SH-SY5Y (cell line): ENCODE measurements around the gene ZC3H14.

Source experiments
- GATA2 ChIP-seq: IDR thresholded peaks from 2 replicates; pipeline ENCODE4 v1.6.1; 2011; ENCODE audit warnings: mild to moderate bottlenecking, low read depth, low read length
- GATA3 ChIP-seq: IDR thresholded peaks from 2 replicates; pipeline ENCODE4 v1.6.1; 2011; ENCODE audit warnings: low read depth, mild to moderate bottlenecking, low read length, moderate library complexity

Gene ZC3H14, protein sequence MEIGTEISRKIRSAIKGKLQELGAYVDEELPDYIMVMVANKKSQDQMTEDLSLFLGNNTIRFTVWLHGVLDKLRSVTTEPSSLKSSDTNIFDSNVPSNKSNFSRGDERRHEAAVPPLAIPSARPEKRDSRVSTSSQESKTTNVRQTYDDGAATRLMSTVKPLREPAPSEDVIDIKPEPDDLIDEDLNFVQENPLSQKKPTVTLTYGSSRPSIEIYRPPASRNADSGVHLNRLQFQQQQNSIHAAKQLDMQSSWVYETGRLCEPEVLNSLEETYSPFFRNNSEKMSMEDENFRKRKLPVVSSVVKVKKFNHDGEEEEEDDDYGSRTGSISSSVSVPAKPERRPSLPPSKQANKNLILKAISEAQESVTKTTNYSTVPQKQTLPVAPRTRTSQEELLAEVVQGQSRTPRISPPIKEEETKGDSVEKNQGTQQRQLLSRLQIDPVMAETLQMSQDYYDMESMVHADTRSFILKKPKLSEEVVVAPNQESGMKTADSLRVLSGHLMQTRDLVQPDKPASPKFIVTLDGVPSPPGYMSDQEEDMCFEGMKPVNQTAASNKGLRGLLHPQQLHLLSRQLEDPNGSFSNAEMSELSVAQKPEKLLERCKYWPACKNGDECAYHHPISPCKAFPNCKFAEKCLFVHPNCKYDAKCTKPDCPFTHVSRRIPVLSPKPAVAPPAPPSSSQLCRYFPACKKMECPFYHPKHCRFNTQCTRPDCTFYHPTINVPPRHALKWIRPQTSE

DNA sequence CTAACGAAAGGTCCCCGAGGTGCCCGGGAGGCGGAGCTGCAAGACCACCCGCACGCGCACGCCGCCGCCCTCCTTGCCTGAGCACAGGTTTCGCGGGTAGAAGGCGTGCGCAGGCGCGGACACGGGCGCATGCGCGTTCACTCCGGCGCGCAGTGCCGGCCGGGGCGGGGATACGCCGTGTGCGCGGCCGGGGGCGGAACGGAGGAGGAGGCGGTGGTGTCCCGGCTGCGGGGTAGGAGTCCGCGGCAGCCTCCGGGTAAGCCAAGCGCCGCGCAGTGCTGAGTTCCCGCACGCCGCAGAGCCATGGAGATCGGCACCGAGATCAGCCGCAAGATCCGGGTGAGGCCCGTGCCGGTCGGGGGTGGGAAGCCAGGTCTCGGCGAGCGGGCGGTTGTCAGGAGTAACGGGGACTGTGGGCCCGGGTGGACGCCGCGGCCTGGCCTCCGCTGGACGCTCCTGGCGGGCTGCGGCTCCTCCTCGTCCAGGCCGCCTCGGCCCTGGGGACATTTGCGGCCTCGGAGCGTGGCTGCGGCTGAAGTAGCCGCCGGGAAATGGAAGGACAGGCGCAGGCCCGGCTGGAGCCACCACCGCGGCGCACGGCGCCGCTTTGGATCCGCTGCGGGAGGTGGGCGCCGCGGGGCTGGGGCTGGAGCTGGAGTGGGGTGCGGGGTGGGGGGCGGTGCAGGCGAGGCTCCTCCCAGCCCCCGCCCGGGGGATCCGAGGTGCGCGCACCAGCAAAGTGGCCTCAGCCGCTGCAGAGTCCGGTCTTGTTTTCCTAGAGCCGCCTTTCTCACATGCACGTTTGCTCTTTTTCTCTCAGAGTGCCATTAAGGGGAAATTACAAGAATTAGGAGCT lies at the start of gene ZC3H14:
Gene ZC3H14, plus strand, starts transcription at position 207 of the 856 bp plus-strand sequence. Its CDS starts 97 bp downstream, at position 304.
- TF ChIP-seq GATA2 (no peak; the same call in none of the 2 replicates), GATA3 (no peak)

DNA sequence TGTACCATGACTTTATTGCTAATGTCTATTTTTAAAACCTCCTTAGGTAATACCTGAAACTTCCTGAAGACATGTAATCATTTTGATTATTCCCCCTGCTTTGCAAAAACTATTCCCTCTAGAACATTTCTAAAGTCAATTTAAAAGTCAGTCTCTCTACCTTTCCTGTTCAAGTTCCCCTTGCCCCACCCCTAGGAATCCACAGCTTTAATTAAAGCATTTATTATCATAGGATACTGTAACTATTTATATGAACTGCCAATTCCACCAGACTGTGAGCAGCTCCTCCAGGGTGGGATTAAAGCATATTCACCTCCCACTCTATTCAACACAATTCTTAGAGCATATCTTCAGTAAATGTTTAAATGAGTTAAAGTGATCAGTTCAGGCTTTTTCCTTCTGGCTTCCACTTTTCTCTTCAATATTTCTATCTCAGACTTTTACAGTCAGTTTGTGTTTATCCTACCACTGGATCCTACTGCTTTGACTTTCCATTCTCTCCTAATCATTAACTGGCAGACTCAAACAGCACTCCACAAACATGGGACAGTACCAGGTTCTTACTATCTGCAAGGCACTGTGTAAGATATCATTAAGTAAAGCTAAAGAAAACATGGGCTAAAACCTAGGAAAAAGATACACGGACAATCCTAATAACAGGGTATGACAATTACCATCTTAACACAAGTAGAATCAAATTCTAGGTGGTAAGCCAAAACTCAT lies 47.2 kb upstream of the ZC3H14 start:
- no peak for TF ChIP-seq GATA3
- no peak for TF ChIP-seq GATA2

DNA sequence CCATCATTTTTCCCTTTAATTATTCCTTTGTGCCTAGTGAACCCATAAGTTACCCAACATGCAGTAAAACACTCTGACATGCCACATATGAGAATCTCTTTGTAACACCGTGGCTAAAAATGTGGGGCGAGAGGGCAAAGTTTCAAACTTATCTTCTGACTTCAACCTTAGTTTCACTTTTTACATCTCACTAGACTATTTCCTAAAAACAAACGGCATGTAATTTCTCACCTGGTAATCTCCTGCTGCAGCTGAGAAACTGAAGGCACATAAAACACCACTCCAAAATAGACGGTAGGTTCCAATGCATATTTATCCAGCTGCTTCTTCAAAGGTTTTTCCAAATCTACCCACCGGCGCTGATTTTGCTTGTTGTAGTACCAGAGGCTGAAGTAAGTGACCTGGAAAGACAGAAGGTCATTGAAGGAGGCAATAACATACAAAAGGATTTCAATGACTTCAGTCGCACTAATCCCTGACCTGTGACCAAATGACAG lies 45.9 kb upstream of the ZC3H14 start:
- TF ChIP-seq GATA3 (no peak), GATA2 (no peak)

DNA sequence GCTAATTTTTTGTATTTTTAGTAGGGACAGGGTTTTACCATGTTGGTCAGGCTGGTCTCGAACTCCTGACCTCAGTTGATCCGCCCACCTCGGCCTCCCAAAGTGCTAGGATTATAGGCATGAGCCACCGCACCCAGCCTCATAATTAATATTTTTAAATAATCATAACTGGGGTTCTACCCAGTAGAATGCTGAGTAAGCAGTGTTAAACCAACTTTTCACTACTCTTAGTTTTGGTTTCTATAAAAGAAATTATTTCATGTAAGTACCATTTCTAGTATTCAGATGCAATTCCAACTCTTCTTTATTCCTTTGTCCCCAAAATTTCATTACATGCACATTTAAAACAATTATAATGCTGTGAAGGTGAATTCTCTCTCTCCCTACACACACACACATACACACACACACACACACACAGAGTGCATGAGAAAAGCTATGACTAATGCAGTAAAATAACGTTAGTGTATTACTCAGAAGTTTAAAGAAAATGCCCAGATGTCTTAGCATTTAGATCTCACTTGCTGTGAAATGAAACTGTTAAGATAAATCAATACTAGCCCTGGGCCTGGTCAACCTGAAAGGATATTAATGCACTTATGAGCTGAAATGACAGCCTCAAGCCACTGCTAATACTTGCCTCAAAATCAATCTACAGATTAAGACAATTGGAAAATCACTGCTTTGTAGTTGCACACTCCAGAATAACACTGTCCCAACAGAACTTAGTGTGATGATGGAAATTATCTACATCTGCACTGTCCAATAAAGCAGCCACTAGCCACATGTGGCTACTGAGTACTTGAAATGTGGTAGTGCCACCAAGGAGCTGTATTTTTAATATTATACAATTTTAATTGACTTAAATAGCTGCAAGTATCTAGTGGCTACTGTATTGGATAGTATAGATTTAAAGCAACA lies 44.0 kb upstream of the ZC3H14 start:
- TF ChIP-seq GATA2 (no peak), GATA3 (no peak)

DNA sequence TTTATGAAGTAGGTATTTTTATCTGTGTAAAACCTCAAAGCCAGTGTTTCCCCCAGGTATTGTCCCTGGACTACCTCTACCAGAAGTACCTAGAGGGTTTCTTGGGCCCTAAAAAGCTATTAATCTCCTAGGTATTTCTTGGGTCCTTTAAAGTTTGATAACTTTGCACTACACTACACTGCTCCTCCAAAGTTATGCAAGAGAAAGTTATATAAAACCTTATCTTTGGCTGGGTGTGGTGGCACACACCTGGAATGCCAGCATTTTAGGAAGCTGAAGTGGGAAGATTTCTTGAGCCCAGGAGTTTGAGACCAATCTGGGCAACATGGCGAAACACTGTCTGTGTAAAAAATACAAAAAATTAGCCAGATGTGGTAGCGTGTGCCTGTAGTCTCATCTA lies 42.9 kb upstream of the ZC3H14 start:
- no peak for TF ChIP-seq GATA2
- no peak for TF ChIP-seq GATA3

DNA sequence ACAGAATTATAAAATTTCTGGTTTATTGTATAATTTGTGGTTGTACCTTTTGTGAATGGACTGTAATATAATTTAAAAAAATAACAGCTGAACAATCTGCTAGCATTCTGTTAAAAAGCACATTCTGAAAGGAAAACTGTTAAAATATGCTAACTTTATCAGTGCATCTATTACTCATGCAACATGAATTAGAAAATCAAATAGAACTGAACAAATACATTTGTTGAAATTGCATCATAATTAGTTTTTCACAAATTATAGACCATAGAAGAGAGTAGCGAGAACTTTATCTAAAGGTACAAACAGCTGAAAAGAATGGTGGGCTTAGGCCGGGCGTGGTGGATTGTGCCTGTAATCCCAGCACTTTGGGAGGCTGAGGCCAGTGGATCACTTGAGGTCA lies 41.0 kb upstream of the ZC3H14 start:
- TF ChIP-seq GATA2 (no peak), GATA3 (no peak)

DNA sequence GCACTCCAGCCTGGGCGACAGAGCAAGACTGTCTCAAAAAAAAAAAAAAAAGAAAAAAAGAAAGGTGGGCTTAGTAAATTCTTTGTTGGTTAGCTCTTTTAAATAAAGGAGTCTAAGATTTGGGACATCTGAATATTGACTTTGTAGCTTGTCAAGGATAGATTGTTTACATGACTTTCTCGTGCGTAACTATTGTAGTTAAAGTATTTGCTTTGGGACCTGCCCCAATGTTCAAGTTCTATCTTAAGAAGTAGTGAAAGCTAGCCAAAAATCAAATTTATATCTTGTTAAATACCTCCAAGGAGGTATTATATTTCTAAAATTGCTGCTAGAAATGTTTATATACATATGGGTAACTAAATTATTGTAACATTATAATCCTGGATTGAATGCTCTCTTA lies 40.4 kb upstream of the ZC3H14 start:
- no peak for TF ChIP-seq GATA3
- no peak for TF ChIP-seq GATA2

DNA sequence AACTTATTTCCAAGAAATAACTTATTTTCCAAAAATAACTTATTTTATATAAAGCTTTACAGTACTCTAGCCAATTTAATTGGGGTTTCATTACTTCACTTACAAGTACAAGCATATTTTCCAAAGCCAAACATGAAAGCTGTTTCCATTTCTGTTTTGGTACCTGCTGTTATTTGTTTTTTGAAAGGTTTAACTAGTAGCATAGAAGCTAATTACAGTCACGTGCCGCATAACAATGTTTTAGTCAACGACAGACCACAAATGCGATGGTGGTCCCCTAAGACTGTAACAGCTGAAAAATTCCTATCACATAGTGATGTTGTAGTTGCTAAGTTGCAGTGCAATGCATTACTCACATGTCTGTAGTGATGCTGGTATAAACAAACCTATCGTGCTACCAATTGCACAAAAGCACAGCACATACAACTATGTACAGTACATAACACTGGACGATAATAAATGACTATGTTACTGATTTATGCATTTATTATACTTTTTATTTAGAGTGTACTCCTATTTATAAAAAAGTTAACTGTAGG lies 29.7 kb upstream of the ZC3H14 start:
- TF ChIP-seq GATA2: no peak
- TF ChIP-seq GATA3: no peak

DNA sequence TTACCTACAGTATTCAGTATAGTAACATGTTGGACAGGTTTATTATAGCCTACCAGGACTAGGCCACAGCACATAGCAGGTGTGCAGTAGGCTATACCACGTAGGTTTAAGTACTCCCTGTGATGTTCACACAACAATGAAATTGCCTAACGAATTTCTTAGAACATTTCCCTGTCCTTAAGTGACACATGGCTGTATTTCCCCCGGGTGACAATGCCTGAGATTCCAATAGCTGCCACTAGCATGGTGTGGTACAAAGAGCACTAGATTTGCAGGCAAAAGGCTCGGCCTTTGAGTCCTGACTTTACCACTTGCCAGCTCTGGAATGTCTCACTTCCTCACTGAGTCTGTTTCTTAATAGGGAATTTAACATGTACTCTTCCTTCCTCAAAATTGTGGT lies 27.7 kb upstream of the ZC3H14 start:
- TF ChIP-seq GATA3: no peak
- TF ChIP-seq GATA2: no peak

DNA sequence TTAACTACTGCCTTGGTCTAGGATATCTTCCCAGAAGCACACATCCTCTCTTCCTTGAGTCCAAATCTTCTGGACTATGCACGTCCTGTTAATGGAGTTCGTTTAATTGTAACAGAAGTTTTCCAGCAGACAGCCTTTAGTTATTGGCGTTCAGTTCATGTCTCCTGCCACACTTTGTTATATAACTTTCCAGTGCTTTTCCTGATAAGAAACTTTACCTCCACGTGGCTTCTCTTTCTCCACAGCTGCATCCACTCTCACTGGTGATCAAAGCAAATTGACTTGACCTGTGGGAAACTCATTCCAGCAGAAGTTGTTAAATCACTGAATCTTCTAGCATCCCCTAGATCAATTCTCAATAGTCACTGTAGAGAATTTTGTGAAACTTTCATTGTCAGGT lies 27.0 kb upstream of the ZC3H14 start:
- TF ChIP-seq GATA2: no peak
- TF ChIP-seq GATA3: no peak

DNA sequence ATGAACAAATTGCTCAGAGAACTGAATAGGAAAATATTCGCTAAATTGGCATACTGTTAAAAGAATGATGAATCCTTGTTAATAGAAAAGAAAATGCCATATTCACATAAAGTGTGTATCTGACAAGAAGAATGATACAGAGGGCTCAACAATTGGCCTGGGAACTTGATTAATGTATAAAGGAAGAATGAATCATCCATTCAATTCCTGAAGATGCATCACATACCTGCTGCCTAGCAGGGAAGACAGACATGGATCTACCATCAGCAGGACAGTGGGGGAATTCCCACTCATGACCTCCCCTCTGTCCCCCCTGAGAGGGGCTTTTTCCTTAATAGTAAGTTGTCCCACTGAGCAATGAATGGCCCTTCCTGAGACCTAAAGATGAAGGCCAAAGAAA lies 21.5 kb upstream of the ZC3H14 start:
- TF ChIP-seq GATA2: no peak
- TF ChIP-seq GATA3: no peak

DNA sequence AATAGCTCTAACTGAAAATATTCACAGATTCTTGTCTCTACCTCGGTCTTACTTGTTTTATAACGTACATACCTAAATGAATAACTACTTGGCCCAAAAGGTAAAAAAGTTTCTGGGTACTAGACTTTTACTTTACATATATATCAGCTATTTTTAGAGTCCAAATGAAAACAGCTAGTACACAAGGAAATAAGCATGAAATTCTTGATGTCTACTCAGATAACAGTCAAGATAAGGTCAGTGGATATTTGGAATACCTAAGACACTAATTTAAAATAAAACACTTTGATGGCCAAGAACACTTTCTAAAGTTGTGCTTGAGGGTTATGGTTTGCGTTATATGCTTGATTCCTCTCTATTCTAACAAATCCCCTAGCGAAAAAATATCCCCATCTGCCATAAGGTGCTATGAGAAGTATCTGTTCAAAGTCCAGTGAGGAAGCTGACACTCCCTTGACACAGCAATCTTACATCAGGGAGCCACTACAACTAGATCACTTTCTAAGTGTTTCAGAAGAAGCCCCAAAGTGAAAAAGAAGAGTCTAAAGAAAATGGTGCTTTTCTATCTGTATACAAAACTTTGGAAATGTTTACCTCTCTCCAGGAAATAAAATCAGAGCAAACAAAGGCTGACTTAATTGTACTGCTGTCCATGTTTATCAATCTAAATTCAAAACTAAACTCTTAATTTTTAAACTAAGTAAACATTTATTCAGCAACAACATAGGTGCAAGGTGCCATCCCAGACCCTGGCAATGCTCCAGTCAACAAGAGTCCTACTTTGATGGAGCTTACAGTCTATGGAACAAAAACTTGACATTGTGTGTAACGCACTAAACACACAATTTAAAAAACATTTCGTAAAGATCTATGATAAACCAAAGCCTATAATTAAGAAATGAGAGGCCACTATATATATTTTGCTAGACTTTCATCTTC lies 19.7 kb upstream of the ZC3H14 start:
- no peak for TF ChIP-seq GATA3
